GM10266 (cell line): ENCODE results near the gene SALL4.
"Not testable (repeated sequence)": the region's sequence is repeated elsewhere in the genome, so short reads cannot be mapped to it uniquely, and the experiment has no call there.

Experiments
- DNase-seq: peaks from one replicate; pipeline ENCODE4 v3.0.0; 2012; ENCODE audit errors: extremely low spot score
- CTCF ChIP-seq: IDR thresholded peaks from 2 replicates; pipeline ENCODE4 v1.5.1; 2012; ENCODE audit warnings: mild to moderate bottlenecking, low read depth; ENCODE audit not compliant: control insufficient read depth, insufficient read depth; ENCODE audit errors: missing control alignments

Gene SALL4

GRCh38 chr20:51792960-51793359 lies 9.4 kb downstream of the SALL4 start:
- no peak for TF ChIP-seq CTCF
- no peak for DNase-seq

GRCh38 chr20:51791626-51792025 lies 10.7 kb downstream of the SALL4 start:
- TF ChIP-seq CTCF = no peak
- no peak for DNase-seq

- DNase-seq = no peak
- no peak for TF ChIP-seq CTCF
Measured at GRCh38 chr20:51790256-51790655, 12.1 kb downstream of the SALL4 start.

- TF ChIP-seq CTCF = no peak
- no peak for DNase-seq
Measured at GRCh38 chr20:51789434-51789833, 12.9 kb downstream of the SALL4 start.

GRCh38 chr20:51788822-51789221 lies 13.5 kb downstream of the SALL4 start:
- no peak for DNase-seq
- no peak for TF ChIP-seq CTCF

GRCh38 chr20:51784299-51784698 lies 18.0 kb downstream of the SALL4 start:
- TF ChIP-seq CTCF = no peak
- no peak for DNase-seq

GRCh38 chr20:51778229-51778759 lies 24.0 kb downstream of the SALL4 start:
- not testable (repeated sequence) for DNase-seq

- TF ChIP-seq CTCF = no peak
- no peak for DNase-seq
Measured at GRCh38 chr20:51775241-51775640, 27.1 kb downstream of the SALL4 start.
